ENCODE results near the gene PPP2R3A.

- no peak for TF ChIP-seq EZH2 (IDR thresholded peaks at IDR 0.05; ENCODE audit: insufficient read depth, poor library complexity, severe bottlenecking)
- TF ChIP-seq EZH2phosphoT487 (IDR thresholded peaks at IDR 0.05; ENCODE audit: insufficient read depth, low read depth): no peak
These were observed 5.1 kb downstream of the PPP2R3A start for GRCh38 chr3:135970506-135971116.

Measured in GM23248 (cell line).